Spinal cord (tissue), 10 donors: ENCODE data around the gene PCDHB4. TPM values are rescaled to one million over a fixed set of nuclear protein-coding genes. Genes with fewer than 3 reads are reported as not detected.
"Not testable (repeated sequence)": the region's sequence is repeated elsewhere in the genome, so short reads cannot be mapped to it uniquely, and the experiment has no call there.

Experiments used
- DNase-seq, 6 donors: peaks; one replicate each; pipeline versions ENCODE4 v3.0.0 to v3.0.0-alpha.2; 2013 to 2015; ENCODE audit warnings: low spot score in 6 of 6, low read depth in 4 of 6
- H3K27ac ChIP-seq: one replicate; pipeline ENCODE4 v1.5.1; 2013; ENCODE audit warnings: low read depth, low read length, control low read depth
- H3K27me3 ChIP-seq: one replicate; pipeline ENCODE4 v1.6.1; 2013; ENCODE audit warnings: low read length; ENCODE audit not compliant: control insufficient read depth, insufficient read depth
- H3K36me3 ChIP-seq: one replicate; pipeline ENCODE4 v1.6.1; 2013; ENCODE audit warnings: low read length; ENCODE audit not compliant: control insufficient read depth, insufficient read depth
- H3K4me1 ChIP-seq: one replicate; pipeline ENCODE4 v1.6.1; 2013; ENCODE audit warnings: low read length; ENCODE audit not compliant: control insufficient read depth, insufficient read depth
- H3K4me3 ChIP-seq: one replicate; pipeline ENCODE4 v1.5.1; 2013; ENCODE audit warnings: low read depth, low read length, control low read depth
- H3K9me3 ChIP-seq: one replicate; pipeline ENCODE4 v1.6.1; 2013; ENCODE audit warnings: low read length; ENCODE audit not compliant: control insufficient read depth, insufficient read depth
- WGBS: methylation state at CpG from one replicate; pipeline ENCODE4 v1.1.5; 2013; ENCODE audit warnings: missing lambda C conversion rate; ENCODE audit not compliant: insufficient coverage; 5-methylcytosine and 5-hydroxymethylcytosine counted together
- long read RNA-seq, 4 donors: transcript quantifications; one replicate each; lab custom pipeline, GENCODE V29; 2026
- polyA plus RNA-seq, 2 donors: library from polyadenylated mRNA; unstranded; fragments of 120-200 nt; gene quantifications; one replicate each; pipeline ENCODE4 v1.2.1, GENCODE V29; 2013; ENCODE audit not compliant: insufficient read length in 2 of 2
- total RNA-seq, 2 donors: library from RNA; depleted of rRNA in 1 of 2; stranded (reverse); fragments of 120-200 nt in 1 of 2; fragments of >200 nt in 1 of 2; gene quantifications; one replicate each; pipeline versions ENCODE4 v1.2.3 to v1.2.4, GENCODE V29; 2013 to 2014
- donor health status: healthy.

PCDHB4 gene
- 1 to 10 TPM; 3.2 to 4.1 TPM for total RNA-seq
- polyA plus RNA-seq: 1 to 10 TPM; 5.4 to 6.3 TPM
- long read RNA-seq, donor 1, transcript PCDHB4-201 (1 exons, 3,825 nt): major isoform, 9 of 9 reads
- long read RNA-seq, donor 1, partial matches to known transcripts: 0 of 9 reads
- long read RNA-seq, donor 1, other reads (novel, unspliced or antisense): 0 of 9 reads
- long read RNA-seq, donor 2, partial matches to known transcripts: 0 of 2 reads
- long read RNA-seq, donor 2, other reads (novel, unspliced or antisense): 0 of 2 reads
- long read RNA-seq, donor 3, transcript PCDHB4-201 (1 exons, 3,825 nt): major isoform, 14 of 14 reads
- long read RNA-seq, donor 3, partial matches to known transcripts: 0 of 14 reads
- long read RNA-seq, donor 3, other reads (novel, unspliced or antisense): 0 of 14 reads
- long read RNA-seq, donor 4, partial matches to known transcripts: 0 of 2 reads
- long read RNA-seq, donor 4, other reads (novel, unspliced or antisense): 0 of 2 reads

DNA sequence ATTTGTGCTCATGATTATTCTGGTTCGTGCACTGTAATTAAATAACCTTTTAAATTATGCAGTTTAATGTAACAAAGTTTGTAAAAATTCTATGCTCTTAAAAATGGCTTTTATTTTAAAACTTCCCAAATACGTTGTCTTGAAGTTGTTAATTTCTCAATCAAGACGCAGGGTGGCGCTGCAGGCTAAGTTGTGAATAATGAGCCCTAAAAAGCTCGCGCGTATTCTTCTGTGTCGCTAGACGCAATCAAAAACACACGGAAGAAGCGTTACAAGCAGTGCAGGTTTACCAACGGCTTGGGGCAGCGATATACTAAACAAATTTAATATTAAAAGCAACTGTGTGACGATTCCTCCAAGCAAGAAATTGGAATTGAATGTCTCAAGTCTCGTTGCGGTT, at the start of gene PCDHB4:
PCDHB4 (plus strand) TSS at position 256 of the 400 bp plus-strand sequence. CDS start 181 bp downstream, outside the sequence.
- DNase-seq: peak in 3 of 6 donors; percentile 19 to 63 (median 48)
- H3K4me1 ChIP-seq: no peaks in the 10 kb centered on the region
- peaks cover 10% of the 10 kb centered on the region for H3K9me3 ChIP-seq
- no peaks in the 10 kb centered on the region for H3K27me3 ChIP-seq
- WGBS: 20% methylated on average over 10 of the region's 16 CpGs
- H3K4me3 ChIP-seq: no peak within 1 kb of the TSS
- no peaks in the 10 kb centered on the region for H3K36me3 ChIP-seq
- no peak within 1 kb of the TSS for H3K27ac ChIP-seq

DNA sequence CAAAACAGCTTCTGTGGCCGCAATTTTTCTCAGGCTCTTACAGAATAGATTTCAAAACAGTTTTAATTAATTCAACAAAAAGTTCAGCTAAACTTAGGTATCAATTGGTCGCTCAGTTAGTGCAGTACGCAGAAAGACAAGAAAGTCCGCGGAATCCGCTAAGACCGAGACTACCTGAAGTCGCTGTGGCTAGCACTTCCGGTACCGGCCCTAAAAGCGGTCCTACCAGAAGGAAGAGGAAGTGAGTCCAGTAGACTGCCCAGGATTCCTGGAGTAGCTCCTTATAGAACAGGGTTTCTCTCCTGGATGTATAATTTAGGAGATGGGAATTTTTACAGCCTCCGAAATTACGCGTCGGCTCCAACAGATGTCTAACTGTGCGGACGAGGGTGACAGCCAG, 43.8 kb upstream of the PCDHB4 start:
- WGBS: 41% methylated on average over 16 of the region's 17 CpGs
- no peak for DNase-seq
- Histone ChIP-seq H3K36me3 (no peaks in the 10 kb centered on the region), H3K4me3 (no peak overlapping the region), H3K9me3 (no peaks in the 10 kb centered on the region), H3K4me1 (no peaks in the 10 kb centered on the region), H3K27me3 (peaks cover 8% of the 10 kb centered on the region), H3K27ac (no peak overlapping the region)

- Histone ChIP-seq H3K4me3 (no peak overlapping the region), H3K4me1 (no peaks in the 10 kb centered on the region), H3K9me3 (peaks cover 3% of the 10 kb centered on the region), H3K27me3 (peaks cover 6% of the 10 kb centered on the region), H3K27ac (no peak overlapping the region), H3K36me3 (no peaks in the 10 kb centered on the region)
- DNase-seq: no peak
Observed at GRCh38 chr5:141082228-141082627, 39.4 kb upstream of the PCDHB4 start.

GRCh38 chr5:141084487-141084989, 37.1 kb upstream of the PCDHB4 start:
- 8% methylated on average over 16 of the region's 21 CpGs for WGBS
- no peaks in the 10 kb centered on the region for H3K27me3 ChIP-seq

DNA sequence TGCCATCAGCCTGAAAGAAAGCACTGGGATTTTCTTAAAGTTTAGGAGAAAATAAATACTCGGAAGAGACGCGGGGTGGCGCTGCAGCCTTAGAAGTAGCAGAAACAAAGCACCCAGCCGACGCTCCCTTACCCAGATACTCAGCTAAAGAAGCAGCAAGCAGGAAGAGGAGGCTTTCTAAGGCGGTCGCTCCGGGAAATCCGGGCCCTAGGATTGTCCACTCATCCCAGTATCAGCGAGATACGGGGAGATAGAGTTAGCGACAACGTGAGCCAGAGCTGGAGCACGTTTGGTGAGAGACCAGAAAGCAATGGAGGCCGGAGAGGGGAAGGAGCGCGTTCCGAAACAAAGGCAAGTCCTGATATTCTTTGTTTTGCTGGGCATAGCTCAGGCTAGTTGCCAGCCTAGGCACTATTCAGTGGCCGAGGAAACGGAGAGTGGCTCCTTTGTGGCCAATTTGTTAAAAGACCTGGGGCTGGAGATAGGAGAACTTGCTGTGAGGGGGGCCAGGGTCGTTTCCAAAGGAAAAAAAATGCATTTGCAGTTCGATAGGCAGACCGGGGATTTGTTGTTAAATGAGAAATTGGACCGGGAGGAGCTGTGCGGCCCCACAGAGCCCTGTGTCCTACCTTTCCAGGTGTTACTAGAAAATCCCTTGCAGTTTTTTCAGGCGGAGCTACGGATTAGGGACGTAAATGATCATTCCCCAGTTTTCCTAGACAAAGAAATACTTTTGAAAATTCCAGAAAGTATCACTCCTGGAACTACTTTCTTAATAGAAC, 26.9 kb upstream of the PCDHB4 start, which contains the start of gene PCDHB2:
PCDHB2 (plus strand) TSS at position 135 of the 782 bp plus-strand sequence; CDS start at position 311, 176 bp downstream.
- WGBS: 14% methylated on average over 25 of the region's 29 CpGs
- Histone ChIP-seq H3K9me3 (peaks cover 3% of the 10 kb centered on the region), H3K27me3 (peaks cover 7% of the 10 kb centered on the region), H3K36me3 (no peaks in the 10 kb centered on the region), H3K27ac (no peak within 1 kb of the TSS), H3K4me1 (no peaks in the 10 kb centered on the region), H3K4me3 (peak within 1 kb of the TSS; percentile 29)
- DNase-seq: peak in 2 of 6 donors; percentile 60 to 81

More at GRCh38 chr5:141084487-141084989, 37.1 kb upstream of the PCDHB4 start:
- Histone ChIP-seq H3K4me3 (no peak overlapping the region), H3K4me1 (no peaks in the 10 kb centered on the region), H3K9me3 (peaks cover 4% of the 10 kb centered on the region), H3K36me3 (no peaks in the 10 kb centered on the region), H3K27ac (no peak overlapping the region)
- peak in 2 of 6 donors; percentile 37 to 69 for DNase-seq

- no peaks in the 10 kb centered on the region for H3K36me3 ChIP-seq
- H3K4me1 ChIP-seq: no peaks in the 10 kb centered on the region
- no peak overlapping the region for H3K27ac ChIP-seq
- no peak for DNase-seq
- peak overlapping the region; percentile 29 for H3K4me3 ChIP-seq
- H3K27me3 ChIP-seq: peaks cover 7% of the 10 kb centered on the region
- peaks cover 3% of the 10 kb centered on the region for H3K9me3 ChIP-seq
- 30% methylated on average over 11 of the region's 12 CpGs for WGBS
Observed at GRCh38 chr5:141095263-141095641, 26.4 kb upstream of the PCDHB4 start.

DNA sequence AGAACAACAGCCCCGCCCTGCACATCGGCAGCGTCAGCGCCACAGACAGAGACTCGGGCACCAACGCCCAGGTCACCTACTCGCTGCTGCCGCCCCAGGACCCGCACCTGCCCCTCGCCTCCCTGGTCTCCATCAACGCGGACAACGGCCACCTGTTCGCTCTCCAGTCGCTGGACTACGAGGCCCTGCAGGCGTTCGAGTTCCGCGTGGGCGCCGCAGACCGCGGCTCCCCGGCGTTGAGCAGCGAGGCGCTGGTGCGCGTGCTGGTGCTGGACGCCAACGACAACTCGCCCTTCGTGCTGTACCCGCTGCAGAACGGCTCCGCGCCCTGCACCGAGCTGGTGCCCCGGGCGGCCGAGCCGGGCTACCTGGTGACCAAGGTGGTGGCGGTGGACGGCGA, 25.4 kb upstream of the PCDHB4 start:
- H3K36me3 ChIP-seq, H3K27ac ChIP-seq, H3K9me3 ChIP-seq, H3K4me3 ChIP-seq, H3K27me3 ChIP-seq, DNase-seq, H3K4me1 ChIP-seq: not testable (repeated sequence)
- WGBS: 25% methylated on average over 19 of the region's 46 CpGs

DNA sequence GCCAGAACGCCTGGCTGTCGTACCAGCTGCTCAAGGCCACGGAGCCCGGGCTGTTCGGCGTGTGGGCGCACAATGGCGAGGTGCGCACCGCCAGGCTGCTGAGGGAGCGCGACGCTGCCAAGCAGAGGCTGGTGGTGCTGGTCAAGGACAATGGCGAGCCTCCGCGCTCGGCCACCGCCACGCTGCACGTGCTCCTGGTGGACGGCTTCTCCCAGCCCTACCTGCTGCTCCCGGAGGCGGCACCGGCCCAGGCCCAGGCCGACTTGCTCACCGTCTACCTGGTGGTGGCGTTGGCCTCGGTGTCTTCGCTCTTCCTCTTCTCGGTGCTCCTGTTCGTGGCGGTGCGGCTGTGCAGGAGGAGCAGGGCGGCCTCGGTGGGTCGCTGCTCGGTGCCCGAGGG, 25.0 kb upstream of the PCDHB4 start:
- not testable (repeated sequence) for H3K27ac ChIP-seq, H3K4me3 ChIP-seq, H3K4me1 ChIP-seq, DNase-seq, H3K9me3 ChIP-seq, H3K27me3 ChIP-seq, H3K36me3 ChIP-seq
- WGBS: 15% methylated on average over 22 of the region's 38 CpGs

DNA sequence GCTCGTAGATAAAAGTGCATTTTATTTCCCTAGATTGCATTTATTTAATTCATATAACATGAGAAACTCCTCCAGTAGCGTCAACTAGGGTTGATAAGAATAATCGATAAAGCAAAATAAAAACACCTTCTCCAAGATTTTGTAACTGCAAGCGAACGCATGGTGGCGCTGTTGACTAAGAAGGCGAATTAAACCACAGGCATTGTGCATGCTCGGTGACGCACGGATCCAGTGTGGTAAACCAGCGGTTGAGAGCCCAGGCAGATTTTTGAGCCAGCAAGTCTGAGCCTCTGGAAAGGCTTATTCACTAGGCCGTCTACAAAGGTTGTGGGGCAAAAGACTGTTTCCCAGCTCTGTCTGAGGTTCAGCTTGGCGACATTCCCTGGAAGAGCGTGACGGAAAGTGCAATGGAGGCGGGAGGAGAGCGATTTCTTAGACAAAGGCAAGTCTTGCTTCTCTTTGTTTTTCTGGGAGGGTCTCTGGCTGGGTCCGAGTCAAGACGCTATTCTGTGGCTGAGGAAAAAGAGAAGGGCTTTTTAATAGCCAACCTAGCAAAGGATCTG, 21.3 kb upstream of the PCDHB4 start, which contains the start of gene PCDHB3:
PCDHB3 (plus strand) TSS at position 231 of the 563 bp plus-strand sequence; CDS start at position 408, 177 bp downstream.
- H3K4me3 ChIP-seq: no peak within 1 kb of the TSS
- peak in 2 of 6 donors; percentile 52 to 77 for DNase-seq
- H3K27ac ChIP-seq: no peak within 1 kb of the TSS
- H3K9me3 ChIP-seq: peaks cover 5% of the 10 kb centered on the region
- H3K36me3 ChIP-seq: no peaks in the 10 kb centered on the region
- H3K4me1 ChIP-seq: no peaks in the 10 kb centered on the region
- H3K27me3 ChIP-seq: peaks cover under 1% of the 10 kb centered on the region
- 11% methylated on average over 16 of the region's 19 CpGs for WGBS
